Caco-2 (cell line): ENCODE measurements around the gene MYT1. TPM values are rescaled to one million over a fixed set of nuclear protein-coding genes. Genes with fewer than 3 reads are reported as not detected.
A peak's percentile ranks its signal among the peaks of the same experiment; 100 is the strongest.

Experiments used
- BruUV-seq: library from RNA; stranded (reverse); fragments of 400-500 nt; replicated peaks from 2 replicates; lab custom pipeline; 2021; lab: Mats Ljungman, UMichigan
- CTCF ChIA-PET: fragments of 300-600 bp; sonication (Branson Sonifier 250); formaldehyde crosslinking; loops from one replicate; lab custom pipeline; 2022; ENCODE audit warnings: antibody characterized with exemption; lab: Charles Lee
- POLR2A ChIA-PET: fragments of 300-600 bp; sonication (Branson Sonifier 250); formaldehyde crosslinking; loops from one replicate; lab custom pipeline; 2022; ENCODE audit warnings: antibody characterized with exemption; lab: Charles Lee
- DNase-seq, 2 experiments: peaks; one replicate each; pipeline versions ENCODE4 v3.0.0 to v3.0.0-alpha.2; 2020 to 2022
- H3K27me3 ChIP-seq: replicated peaks from 2 replicates; pipeline ENCODE4 v1.6.0; 2011; ENCODE audit warnings: low read length; ENCODE audit not compliant: control insufficient read depth, insufficient read depth
- H3K36me3 ChIP-seq: 2 replicates; pipeline ENCODE4 v1.5.1; 2011; ENCODE audit warnings: low read length; ENCODE audit not compliant: control insufficient read depth, insufficient read depth
- H3K4me1 ChIP-seq: fragments of 250-450 bp; sonication (Bioruptor Pico); 2 replicates; pipeline ENCODE4 v1.5.1; 2020; ENCODE audit warnings: mild to moderate bottlenecking
- H3K4me3 ChIP-seq: 2 replicates; pipeline ENCODE4 v1.5.1; 2011; ENCODE audit warnings: low read depth, mild to moderate bottlenecking, control low read depth, low read length
- H3K9me3 ChIP-seq: fragments of 250-450 bp; sonication (Bioruptor Pico); 2 replicates; pipeline ENCODE4 v1.5.1; 2020; ENCODE audit warnings: mild to moderate bottlenecking, moderate library complexity
- H3K27ac Mint-ChIP-seq: one replicate; pipeline ENCODE4 v1.8.0; 2022; ENCODE audit warnings: mixed read lengths; ENCODE audit not compliant: unreplicated experiment
- H3K27me3 Mint-ChIP-seq: one replicate; pipeline ENCODE4 v1.8.0; 2022; ENCODE audit warnings: mixed read lengths; ENCODE audit not compliant: insufficient read depth, unreplicated experiment
- H3K36me3 Mint-ChIP-seq: one replicate; pipeline ENCODE4 v1.8.0; 2022; ENCODE audit warnings: mild to moderate bottlenecking, mixed read lengths; ENCODE audit not compliant: insufficient read depth, unreplicated experiment
- H3K4me1 Mint-ChIP-seq: one replicate; pipeline ENCODE4 v1.8.0; 2022; ENCODE audit warnings: low read depth, mixed read lengths; ENCODE audit not compliant: unreplicated experiment
- H3K4me3 Mint-ChIP-seq: one replicate; pipeline ENCODE4 v1.8.0; 2022; ENCODE audit warnings: mild to moderate bottlenecking, moderate library complexity, mixed read lengths; ENCODE audit not compliant: unreplicated experiment
- H3K9me3 Mint-ChIP-seq: one replicate; pipeline ENCODE4 v1.8.0; 2022; ENCODE audit warnings: mixed read lengths; ENCODE audit not compliant: unreplicated experiment
- intact Hi-C: fragments of 100-400 bp; cut with micrococcal nuclease; formaldehyde crosslinking; loops from one replicate; pipeline ENCODE4 v1.10.0; 2022; ENCODE audit not compliant: unreplicated experiment
- total RNA-seq: library from RNA; stranded (reverse); gene quantifications from 2 replicates; pipeline ENCODE4 v1.2.3, GENCODE V29; 2022
- TF ChIP-seq, protein P1 (sequence below), 2 experiments: fragments of 200-600 bp in 1 of 2; IDR thresholded peaks; 1 replicate in 1 of 2; 2 replicates in 1 of 2; pipeline versions ENCODE4 v1.5.1 to v1.8.0; 2011 to 2022; ENCODE audit warnings: antibody characterized with exemption in 1 of 2, control low read depth in 1 of 2, inconsistent platforms in 1 of 2, low read depth in 1 of 2, low read length in 1 of 2, mild to moderate bottlenecking in 1 of 2, moderate library complexity in 1 of 2; ENCODE audit not compliant: insufficient read depth in 1 of 2, severe bottlenecking in 1 of 2, unreplicated experiment in 1 of 2

The MYT1 gene
- total RNA-seq, 1 experiment from 2014 or later: 0.25 TPM

DNA sequence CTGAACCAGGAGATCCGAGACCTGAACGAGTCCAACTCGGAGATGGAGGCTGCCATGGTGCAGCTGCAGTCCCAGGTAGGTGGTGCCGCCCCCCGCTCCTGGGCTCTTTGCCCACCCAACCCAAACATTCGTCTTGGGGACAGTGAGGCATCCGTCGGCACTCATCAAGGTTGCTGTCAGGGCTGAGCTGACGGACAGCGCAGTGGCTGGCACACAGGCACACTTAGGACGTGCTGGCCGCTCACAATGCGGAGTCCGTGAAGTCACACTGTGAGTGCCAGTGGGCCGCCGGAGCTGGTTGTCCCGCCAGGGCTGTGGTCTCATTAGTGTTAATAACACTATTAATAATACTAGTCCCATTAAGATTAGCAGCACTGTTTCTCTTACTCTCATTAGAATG lies 73.1 kb downstream of the MYT1 start:
- Mint-ChIP-seq H3K36me3 (no peaks in the 10 kb centered on the region), H3K4me1 (peaks cover 2% of the 10 kb centered on the region), H3K9me3 (peaks cover 17% of the 10 kb centered on the region), H3K27ac (no peak overlapping the region), H3K4me3 (no peak overlapping the region), H3K27me3 (no peaks in the 10 kb centered on the region)
- TF ChIP-seq, protein P1, sequence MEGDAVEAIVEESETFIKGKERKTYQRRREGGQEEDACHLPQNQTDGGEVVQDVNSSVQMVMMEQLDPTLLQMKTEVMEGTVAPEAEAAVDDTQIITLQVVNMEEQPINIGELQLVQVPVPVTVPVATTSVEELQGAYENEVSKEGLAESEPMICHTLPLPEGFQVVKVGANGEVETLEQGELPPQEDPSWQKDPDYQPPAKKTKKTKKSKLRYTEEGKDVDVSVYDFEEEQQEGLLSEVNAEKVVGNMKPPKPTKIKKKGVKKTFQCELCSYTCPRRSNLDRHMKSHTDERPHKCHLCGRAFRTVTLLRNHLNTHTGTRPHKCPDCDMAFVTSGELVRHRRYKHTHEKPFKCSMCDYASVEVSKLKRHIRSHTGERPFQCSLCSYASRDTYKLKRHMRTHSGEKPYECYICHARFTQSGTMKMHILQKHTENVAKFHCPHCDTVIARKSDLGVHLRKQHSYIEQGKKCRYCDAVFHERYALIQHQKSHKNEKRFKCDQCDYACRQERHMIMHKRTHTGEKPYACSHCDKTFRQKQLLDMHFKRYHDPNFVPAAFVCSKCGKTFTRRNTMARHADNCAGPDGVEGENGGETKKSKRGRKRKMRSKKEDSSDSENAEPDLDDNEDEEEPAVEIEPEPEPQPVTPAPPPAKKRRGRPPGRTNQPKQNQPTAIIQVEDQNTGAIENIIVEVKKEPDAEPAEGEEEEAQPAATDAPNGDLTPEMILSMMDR (IDR thresholded peaks at IDR 0.05; ENCODE audit: insufficient read depth in 1 of 2, low read depth in 1 of 2, low read length in 1 of 2, severe bottlenecking in 1 of 2, unreplicated experiment in 1 of 2): no peak
- Histone ChIP-seq H3K9me3 (peaks cover 10% of the 10 kb centered on the region), H3K4me1 (peaks cover 5% of the 10 kb centered on the region), H3K27me3 (no peaks in the 10 kb centered on the region), H3K36me3 (no peaks in the 10 kb centered on the region), H3K4me3 (no peak overlapping the region)
- ChIA-PET CTCF (no interaction called here), POLR2A (no interaction called here)
- intact Hi-C loops: no loop called here
- peak in 1 of 2 experiments; percentile 35 for DNase-seq
- BruUV-seq: no TSS peak

DNA sequence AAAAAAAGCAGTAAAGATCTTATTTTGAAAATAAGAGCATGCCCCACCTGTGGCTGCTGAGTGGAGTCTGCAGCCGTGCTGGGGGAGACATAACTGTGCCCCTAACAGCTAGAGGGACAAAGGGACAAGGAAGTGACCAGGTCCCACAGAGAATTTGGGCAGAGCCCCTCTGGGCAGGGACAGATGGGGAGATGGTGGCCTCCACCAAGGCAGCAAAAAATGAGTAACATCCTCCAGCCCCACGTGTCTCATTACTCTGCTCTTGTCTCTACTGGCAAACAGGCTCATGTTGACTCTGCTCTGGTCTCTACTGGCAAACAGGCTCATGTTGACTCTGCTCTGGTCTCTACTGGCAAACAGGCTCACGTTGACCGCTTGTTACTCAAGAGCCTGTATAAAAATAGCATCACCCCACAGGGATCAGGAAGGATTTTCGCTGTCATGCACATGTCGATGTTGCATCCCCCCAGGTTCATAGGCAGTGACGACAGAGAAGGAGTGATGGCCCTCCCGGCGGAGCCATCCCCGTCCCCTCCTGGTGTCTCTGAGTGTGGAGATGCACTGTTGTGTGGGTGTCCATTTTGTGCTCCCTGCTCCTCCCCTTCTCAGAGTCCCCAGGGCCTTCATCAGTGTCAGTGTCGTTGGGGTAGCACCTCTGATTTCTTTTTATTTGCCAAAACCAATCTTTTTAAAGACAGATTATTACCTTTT lies 74.0 kb downstream of the MYT1 start:
- no TSS peak for BruUV-seq
- POLR2A ChIA-PET: interaction anchor here (0.5 kb wide), 1 partner anchor 280 kb away, joined by 5 read pairs; no protein-coding TSS in a partner anchor
- H3K4me3 ChIP-seq: no peak overlapping the region

DNA sequence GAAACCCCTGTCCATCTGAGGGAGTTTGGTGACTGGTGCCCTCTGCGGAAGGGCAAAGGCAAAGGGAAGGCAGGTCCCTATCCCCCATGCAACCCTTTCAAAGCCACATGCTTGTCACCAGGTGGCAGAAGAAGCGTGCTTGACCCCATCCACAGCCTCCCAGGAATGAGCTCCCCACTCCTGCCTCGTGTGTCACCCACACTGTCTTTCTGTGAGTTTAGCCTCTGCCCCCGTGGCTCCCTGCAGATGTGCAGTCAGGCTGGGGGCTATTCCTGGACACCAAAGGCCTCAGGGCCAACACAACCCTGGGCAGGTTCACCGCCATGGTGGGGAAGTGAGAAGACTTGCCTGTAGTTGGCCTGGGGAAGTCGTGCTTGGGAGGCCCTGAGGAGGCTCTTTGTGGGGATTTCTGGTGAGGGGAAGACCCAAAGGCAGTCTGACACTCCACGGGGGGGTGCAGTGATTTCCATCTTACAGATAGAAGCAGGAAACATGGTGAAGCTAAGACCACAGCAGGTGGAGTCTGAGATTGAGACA lies 74.7 kb downstream of the MYT1 start:
- DNase-seq: peak in 1 of 2 experiments; percentile 54
- peaks cover 14% of the 10 kb centered on the region for H3K4me1 ChIP-seq
- peaks cover 4% of the 10 kb centered on the region for H3K9me3 ChIP-seq
- H3K4me3 Mint-ChIP-seq: no peak overlapping the region
- TF ChIP-seq, protein P1 (IDR thresholded peaks at IDR 0.05; ENCODE audit: insufficient read depth in 1 of 2, low read depth in 1 of 2, low read length in 1 of 2, severe bottlenecking in 1 of 2, unreplicated experiment in 1 of 2): peak in 1 of 2 experiments; percentile 33
- H3K9me3 Mint-ChIP-seq: peaks cover 2% of the 10 kb centered on the region
- H3K27me3 ChIP-seq: no peaks in the 10 kb centered on the region
- H3K4me3 ChIP-seq: no peak overlapping the region
- H3K27ac Mint-ChIP-seq: no peak overlapping the region
- H3K36me3 ChIP-seq: no peaks in the 10 kb centered on the region
- no peaks in the 10 kb centered on the region for H3K36me3 Mint-ChIP-seq
- POLR2A ChIA-PET: no interaction called here
- peaks cover 11% of the 10 kb centered on the region for H3K4me1 Mint-ChIP-seq
- intact Hi-C loops: no loop called here
- CTCF ChIA-PET: interaction anchor here (1.7 kb wide), 1 partner anchor 17 kb away, joined by 5 read pairs; the partner anchor contains the start of gene PCMTD2
- H3K27me3 Mint-ChIP-seq: no peaks in the 10 kb centered on the region
- BruUV-seq: no TSS peak

More for the DNA sequence above, 74.0 kb downstream of the MYT1 start:
- CTCF ChIA-PET: interaction anchor here (1.7 kb wide), 1 partner anchor 17 kb away, joined by 5 read pairs; the partner anchor contains the start of gene PCMTD2
- Mint-ChIP-seq H3K27ac (no peak overlapping the region), H3K36me3 (no peaks in the 10 kb centered on the region), H3K9me3 (peaks cover 8% of the 10 kb centered on the region), H3K4me3 (no peak overlapping the region), H3K4me1 (peaks cover 11% of the 10 kb centered on the region), H3K27me3 (no peaks in the 10 kb centered on the region)
- peaks cover 14% of the 10 kb centered on the region for H3K4me1 ChIP-seq
- DNase-seq: peak in 1 of 2 experiments; percentile 43
- peaks cover 10% of the 10 kb centered on the region for H3K9me3 ChIP-seq
- no peaks in the 10 kb centered on the region for H3K36me3 ChIP-seq
- intact Hi-C loops: no loop called here
- TF ChIP-seq, protein P1 (IDR thresholded peaks at IDR 0.05; ENCODE audit: insufficient read depth in 1 of 2, low read depth in 1 of 2, low read length in 1 of 2, severe bottlenecking in 1 of 2, unreplicated experiment in 1 of 2): no peak
- no peaks in the 10 kb centered on the region for H3K27me3 ChIP-seq
